GM19463 (cell line): Measurements from ENCODE around the gene EXOC3.

Experiments used
- ATAC-seq: cut with Tn5 transposase; IDR thresholded peaks from one replicate; pipeline ENCODE4 v1.9.1; 2021; ENCODE audit warnings: mild to moderate bottlenecking, moderate library complexity; ENCODE audit not compliant: unreplicated experiment

EXOC3 gene

GRCh38 chr5:424301-425110, 18.5 kb upstream of the EXOC3 start:
- ATAC-seq: peak; percentile 80

DNA sequence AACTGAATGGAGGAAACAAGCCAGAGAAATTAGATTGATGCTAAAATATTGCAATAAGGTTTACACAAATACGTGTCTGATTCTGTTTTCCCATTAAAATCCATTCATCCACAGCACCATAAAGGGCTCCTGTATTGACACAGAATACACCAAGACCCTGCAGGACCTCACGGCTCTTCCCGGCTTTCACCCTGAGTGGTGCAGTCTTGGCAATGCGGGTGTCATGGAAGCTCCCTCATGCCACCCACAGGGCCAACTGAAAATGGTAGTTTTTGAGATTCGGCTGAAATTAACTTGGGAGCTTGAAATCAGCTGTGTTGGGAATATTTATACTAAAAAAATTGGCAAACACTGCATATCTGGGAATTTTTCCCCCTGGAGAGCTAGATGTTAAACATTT, 17.3 kb upstream of the EXOC3 start:
- ATAC-seq: no peak

- ATAC-seq: no peak
These were observed 16.5 kb upstream of the EXOC3 start for GRCh38 chr5:426392-426976.

GRCh38 chr5:427415-428087, 15.4 kb upstream of the EXOC3 start:
- ATAC-seq: no peak

- ATAC-seq: no peak
These were observed 14.8 kb upstream of the EXOC3 start for GRCh38 chr5:428219-428618.

GRCh38 chr5:428754-429452, 14.1 kb upstream of the EXOC3 start:
- no peak for ATAC-seq

GRCh38 chr5:429453-430188, 13.4 kb upstream of the EXOC3 start:
- no peak for ATAC-seq

GRCh38 chr5:430214-430925, 12.6 kb upstream of the EXOC3 start:
- no peak for ATAC-seq

- ATAC-seq: peak; percentile 76
These were observed 11.8 kb upstream of the EXOC3 start for GRCh38 chr5:431001-431710.

GRCh38 chr5:431711-432050, 11.3 kb upstream of the EXOC3 start:
- ATAC-seq: no peak

GRCh38 chr5:432201-432927, 10.6 kb upstream of the EXOC3 start:
- no peak for ATAC-seq

- ATAC-seq: no peak
These were observed 9.8 kb upstream of the EXOC3 start for GRCh38 chr5:432928-433791.

DNA sequence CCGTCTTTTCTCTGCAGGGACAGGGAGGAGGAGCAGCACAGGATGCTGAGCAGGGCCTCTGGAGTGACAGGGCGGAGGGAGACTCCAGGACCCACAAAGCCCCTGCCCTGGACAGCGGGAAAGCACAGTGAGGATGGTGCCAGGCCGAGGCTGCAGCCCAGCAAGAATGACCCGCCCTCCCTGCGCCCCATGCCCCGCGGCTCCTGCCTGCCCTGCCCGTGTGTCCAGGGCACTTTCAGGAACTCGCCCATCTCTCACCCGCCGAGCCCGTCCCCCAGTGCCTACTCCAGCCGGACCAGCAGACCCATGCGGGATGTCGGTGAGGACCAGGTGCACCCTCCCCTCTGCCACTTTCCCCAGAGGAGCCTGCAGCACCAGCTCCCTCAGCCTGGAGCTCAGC, 9.1 kb upstream of the EXOC3 start:
- ATAC-seq: no peak

DNA sequence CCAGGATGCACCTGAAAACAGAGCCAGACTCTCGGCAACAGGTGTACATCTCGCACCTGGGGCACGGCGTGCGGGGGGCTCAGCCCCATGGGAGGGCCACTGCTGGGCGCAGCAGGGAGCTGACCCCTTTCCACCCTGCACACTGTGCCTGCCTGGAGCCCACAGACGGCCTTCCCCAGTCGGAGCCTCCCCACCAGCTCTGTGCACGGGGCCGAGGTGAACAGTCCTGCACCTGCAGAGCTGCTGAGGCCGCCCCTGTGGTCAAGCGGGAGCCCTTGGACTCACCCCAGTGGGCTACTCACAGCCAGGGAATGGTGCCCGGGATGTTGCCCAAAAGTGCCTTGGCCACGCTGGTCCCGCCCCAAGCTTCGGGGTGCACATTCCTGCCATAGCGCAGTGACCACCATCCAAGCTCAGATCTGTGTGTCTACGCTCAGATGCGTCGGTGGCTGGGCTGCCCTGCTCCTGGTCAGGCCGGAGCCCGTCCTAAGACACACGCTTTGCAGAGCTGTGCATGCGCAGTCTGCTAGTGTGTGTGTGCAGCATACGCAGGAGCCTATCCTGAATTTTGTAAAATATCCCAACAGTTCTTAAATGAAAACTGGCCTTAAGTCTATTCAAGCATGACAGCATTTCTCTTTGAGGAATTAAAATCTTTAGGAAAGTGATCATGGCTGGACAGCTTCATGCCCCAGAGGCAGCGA, 8.4 kb upstream of the EXOC3 start:
- ATAC-seq: no peak

GRCh38 chr5:435156-435790, 7.7 kb upstream of the EXOC3 start:
- ATAC-seq: no peak

DNA sequence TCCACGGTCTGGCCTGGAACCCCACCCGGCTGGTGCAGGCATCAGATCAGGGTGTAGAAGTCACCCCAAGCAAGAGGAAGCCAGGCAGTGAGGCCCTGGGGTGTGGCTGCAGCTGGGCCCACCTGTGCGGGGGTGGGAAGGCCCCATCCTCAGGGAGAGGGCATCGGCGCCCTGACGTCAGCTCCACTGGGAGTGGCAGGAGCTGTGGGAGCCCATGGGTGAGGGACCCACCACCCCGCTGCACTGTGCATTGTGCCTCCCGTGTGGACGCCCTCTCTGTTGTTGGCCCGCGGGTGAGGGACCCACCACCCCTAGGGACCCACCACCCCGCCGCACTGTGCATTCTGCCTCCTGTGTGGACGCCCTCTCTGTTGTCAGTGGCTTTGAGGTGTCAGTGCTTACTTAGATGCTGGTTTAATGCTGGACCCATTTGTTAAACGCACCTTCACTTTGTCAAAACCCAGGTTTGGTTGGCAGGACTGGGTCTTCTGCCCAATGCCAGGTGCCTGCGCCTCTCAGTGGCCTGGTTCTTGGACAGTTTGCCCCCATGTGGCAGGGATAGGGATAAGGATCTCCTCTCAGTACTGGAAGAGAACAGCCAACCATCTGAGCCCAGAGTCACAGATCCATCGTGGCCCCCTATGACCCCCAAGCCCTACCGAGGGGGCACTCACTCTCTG, 6.9 kb upstream of the EXOC3 start:
- no peak for ATAC-seq

- no peak for ATAC-seq
These were observed 6.4 kb upstream of the EXOC3 start for GRCh38 chr5:436641-436975.
